Measurements from ENCODE around the gene MPO. TPM values are rescaled to one million over a fixed set of nuclear protein-coding genes. Genes with fewer than 3 reads are reported as not detected.

The MPO gene
- polyA plus RNA-seq, 1 experiment, result not detected

DNA sequence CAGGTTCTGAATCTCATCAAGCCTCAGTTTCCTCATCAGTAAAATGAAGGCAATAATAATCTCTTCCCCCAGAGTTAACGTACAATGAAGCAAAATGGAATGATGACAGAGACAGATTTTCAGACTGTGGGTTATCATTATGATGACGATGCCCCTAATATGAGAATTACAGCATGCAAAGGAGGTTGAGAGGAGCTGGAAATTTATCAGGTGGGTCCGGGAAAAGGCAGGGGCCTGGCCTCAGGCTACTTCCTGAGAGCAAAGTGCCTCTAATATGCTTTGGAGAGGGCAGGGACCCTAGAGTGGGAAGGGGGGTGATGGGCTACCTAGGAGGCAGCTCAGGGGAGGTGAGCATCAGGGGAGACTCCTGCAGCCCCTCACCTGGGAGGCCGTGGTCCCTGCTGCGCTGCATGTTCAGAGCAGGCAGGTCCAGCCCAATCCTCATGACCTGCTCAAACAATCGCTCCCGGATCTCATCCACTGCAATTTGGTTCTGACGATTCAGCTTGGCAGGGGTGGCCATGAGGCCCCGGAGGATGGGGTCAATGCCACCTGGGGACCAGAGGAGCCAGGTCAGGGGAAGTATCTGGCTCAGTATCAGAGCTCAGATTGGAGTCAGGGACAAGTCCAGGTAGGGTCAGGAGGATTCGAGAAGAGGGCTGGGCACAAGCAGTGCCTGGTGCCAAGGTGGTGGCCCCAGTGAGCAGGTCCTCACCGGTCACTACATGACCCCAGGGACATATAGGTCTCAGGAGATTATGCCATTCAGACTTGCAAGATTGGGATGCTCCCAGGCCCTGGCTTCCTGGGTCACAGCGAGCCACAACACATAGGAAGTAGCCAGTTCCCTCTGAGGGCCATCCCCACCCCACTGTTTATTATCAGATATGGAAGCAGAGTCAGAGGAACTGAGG, 8.1 kb downstream of the MPO start:
- no peak for TF ChIP-seq CTCF (IDR thresholded peaks at IDR 0.05; ENCODE audit: low read depth, low read length)
- Histone ChIP-seq H3K27me3 (ENCODE audit: control insufficient read depth, insufficient read depth, low read length) (peaks cover 9% of the 10 kb centered on the region), H3K4me3 (ENCODE audit: low read depth, low read length) (no peak overlapping the region), H3K9me3 (ENCODE audit: control insufficient read depth, insufficient read depth, low read length) (no peaks in the 10 kb centered on the region), H3K27ac (ENCODE audit: low read depth, low read length) (no peak overlapping the region)
- DNase-seq (ENCODE audit: low read depth, low spot score), result no peak
- ChIA-PET CTCF (no interaction called here), POLR2A (no interaction called here)

- ChIA-PET CTCF (interaction anchor here (0.5 kb wide), 1 partner anchor 411 kb away, joined by 4 read pairs; no protein-coding TSS in a partner anchor), POLR2A (no interaction called here)
- peaks cover 7% of the 10 kb centered on the region for H3K27me3 ChIP-seq (ENCODE audit: control insufficient read depth, insufficient read depth, low read length)
- no peak overlapping the region for H3K4me3 ChIP-seq (ENCODE audit: low read depth, low read length)
- TF ChIP-seq CTCF (IDR thresholded peaks at IDR 0.05; ENCODE audit: low read depth, low read length), result no peak
- no peaks in the 10 kb centered on the region for H3K9me3 ChIP-seq (ENCODE audit: control insufficient read depth, insufficient read depth, low read length)
- no peak overlapping the region for H3K27ac ChIP-seq (ENCODE audit: low read depth, low read length)
- no peak for DNase-seq (ENCODE audit: low read depth, low spot score)
These were observed 9.4 kb downstream of the MPO start for GRCh38 chr17:58271216-58271931.

- ChIA-PET POLR2A (no interaction called here), CTCF (interaction anchor here (0.5 kb wide), 1 partner anchor 411 kb away, joined by 4 read pairs; no protein-coding TSS in a partner anchor)
- no peaks in the 10 kb centered on the region for H3K9me3 ChIP-seq (ENCODE audit: control insufficient read depth, insufficient read depth, low read length)
- DNase-seq (ENCODE audit: low read depth, low spot score), result no peak
- no peak overlapping the region for H3K4me3 ChIP-seq (ENCODE audit: low read depth, low read length)
- no peak for TF ChIP-seq CTCF (IDR thresholded peaks at IDR 0.05; ENCODE audit: low read depth, low read length)
- no peak overlapping the region for H3K27ac ChIP-seq (ENCODE audit: low read depth, low read length)
- H3K27me3 ChIP-seq (ENCODE audit: control insufficient read depth, insufficient read depth, low read length), result peaks cover 7% of the 10 kb centered on the region
These were observed 10.1 kb downstream of the MPO start for GRCh38 chr17:58270476-58271215.

GRCh38 chr17:58269557-58270291, 11.0 kb downstream of the MPO start:
- CTCF ChIA-PET, result no interaction called here

More at GRCh38 chr17:58269557-58270291, 11.0 kb downstream of the MPO start:
- Histone ChIP-seq H3K4me3 (ENCODE audit: low read depth, low read length) (no peak overlapping the region), H3K27me3 (ENCODE audit: control insufficient read depth, insufficient read depth, low read length) (peaks cover 5% of the 10 kb centered on the region), H3K27ac (ENCODE audit: low read depth, low read length) (no peak overlapping the region), H3K9me3 (ENCODE audit: control insufficient read depth, insufficient read depth, low read length) (no peaks in the 10 kb centered on the region)
- POLR2A ChIA-PET, result no interaction called here
- no peak for DNase-seq (ENCODE audit: low read depth, low spot score)
- TF ChIP-seq CTCF (IDR thresholded peaks at IDR 0.05; ENCODE audit: low read depth, low read length), result no peak
